NCI-H2227 (cell line): ENCODE results near the gene ATAD5.
"Not testable (repeated sequence)": the region's sequence is repeated elsewhere in the genome, so short reads cannot be mapped to it uniquely, and the experiment has no call there.

ENCODE experiments used
- DNase-seq: peaks from one replicate; lab custom pipeline; 2025; ENCODE audit not compliant: unreplicated experiment; lab: John Stamatoyannopoulos, UW

Gene ATAD5, protein sequence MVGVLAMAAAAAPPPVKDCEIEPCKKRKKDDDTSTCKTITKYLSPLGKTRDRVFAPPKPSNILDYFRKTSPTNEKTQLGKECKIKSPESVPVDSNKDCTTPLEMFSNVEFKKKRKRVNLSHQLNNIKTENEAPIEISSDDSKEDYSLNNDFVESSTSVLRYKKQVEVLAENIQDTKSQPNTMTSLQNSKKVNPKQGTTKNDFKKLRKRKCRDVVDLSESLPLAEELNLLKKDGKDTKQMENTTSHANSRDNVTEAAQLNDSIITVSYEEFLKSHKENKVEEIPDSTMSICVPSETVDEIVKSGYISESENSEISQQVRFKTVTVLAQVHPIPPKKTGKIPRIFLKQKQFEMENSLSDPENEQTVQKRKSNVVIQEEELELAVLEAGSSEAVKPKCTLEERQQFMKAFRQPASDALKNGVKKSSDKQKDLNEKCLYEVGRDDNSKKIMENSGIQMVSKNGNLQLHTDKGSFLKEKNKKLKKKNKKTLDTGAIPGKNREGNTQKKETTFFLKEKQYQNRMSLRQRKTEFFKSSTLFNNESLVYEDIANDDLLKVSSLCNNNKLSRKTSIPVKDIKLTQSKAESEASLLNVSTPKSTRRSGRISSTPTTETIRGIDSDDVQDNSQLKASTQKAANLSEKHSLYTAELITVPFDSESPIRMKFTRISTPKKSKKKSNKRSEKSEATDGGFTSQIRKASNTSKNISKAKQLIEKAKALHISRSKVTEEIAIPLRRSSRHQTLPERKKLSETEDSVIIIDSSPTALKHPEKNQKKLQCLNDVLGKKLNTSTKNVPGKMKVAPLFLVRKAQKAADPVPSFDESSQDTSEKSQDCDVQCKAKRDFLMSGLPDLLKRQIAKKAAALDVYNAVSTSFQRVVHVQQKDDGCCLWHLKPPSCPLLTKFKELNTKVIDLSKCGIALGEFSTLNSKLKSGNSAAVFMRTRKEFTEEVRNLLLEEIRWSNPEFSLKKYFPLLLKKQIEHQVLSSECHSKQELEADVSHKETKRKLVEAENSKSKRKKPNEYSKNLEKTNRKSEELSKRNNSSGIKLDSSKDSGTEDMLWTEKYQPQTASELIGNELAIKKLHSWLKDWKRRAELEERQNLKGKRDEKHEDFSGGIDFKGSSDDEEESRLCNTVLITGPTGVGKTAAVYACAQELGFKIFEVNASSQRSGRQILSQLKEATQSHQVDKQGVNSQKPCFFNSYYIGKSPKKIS (N-terminal part only)

DNA sequence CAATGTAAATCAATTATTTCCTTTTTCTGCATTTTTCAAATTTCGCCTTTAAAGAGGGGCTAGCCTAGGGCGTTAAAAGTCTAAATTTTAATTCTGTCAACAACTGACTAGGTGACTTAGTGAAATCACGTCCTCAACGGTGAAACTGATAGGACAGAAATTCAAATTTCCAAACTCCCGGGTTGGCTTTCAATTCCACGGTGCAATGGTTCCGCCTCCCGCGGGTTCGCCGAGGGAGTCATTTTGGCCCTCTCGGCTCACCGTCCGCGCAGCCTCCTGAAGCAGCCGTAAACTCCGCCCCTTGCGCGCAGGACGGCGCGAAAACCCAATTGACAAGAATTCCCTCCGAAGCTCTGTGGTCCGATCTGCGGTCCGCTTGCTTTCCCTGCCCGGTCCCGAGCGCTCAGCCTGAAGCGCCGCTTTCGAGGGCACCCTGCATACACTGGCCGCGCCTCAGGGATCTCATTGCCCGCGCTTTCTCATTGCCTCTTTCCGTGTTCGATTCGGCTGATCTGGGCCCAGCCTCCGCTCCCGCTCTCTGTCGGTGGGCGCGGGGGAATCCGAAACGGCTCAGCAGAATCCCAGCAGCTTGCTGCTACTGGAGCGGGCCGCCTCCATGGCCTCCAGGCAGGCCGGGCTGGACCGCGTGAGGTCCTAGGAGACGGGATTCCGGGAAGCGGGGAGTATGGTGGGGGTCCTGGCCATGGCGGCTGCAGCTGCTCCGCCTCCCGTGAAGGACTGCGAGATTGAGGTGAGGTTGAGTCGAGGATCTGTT lies at the start of gene ATAD5:
TSS of gene ATAD5 (plus strand) at position 304 of the 775 bp plus-strand sequence. CDS start at position 686, 382 bp downstream.
- DNase-seq, result peak; percentile 93

DNA sequence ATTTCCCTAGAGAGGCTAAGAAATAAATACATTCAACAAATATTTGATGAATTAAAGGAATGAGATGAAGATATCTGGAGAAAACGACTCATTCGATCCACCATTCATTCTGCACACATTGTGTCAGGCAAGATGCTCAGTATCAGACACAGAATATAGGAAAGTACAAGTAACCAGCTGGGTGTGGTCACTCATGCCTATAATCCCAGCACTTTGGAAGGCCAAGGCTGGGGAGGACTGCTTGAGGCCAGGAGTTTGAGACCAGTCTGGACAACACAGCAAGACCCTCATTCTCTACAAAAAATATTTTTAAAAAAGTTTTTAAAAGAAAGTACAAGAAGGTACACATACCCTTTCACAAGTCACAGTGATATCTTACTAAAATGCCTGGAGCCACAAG lies 49.6 kb upstream of the ATAD5 start:
- no peak for DNase-seq

DNA sequence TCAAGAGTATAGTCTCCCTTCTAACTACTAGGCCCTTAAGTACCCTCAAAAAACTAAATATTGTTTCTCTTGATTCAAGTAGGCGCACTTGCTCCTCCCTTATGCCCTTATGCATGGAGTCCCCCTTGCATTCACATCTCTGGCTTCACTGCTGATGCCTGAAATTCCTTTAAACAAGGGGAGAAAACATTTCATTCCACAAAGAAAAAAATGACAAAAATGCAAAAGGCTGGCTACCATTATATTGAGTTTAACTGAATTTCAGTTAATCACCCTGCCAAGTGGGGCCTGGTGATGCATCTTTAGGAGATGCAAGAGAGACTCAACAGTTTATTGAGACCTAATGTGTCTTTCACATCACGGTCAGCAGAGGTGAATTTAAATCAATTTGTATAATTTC lies 42.8 kb upstream of the ATAD5 start:
- no peak for DNase-seq

DNA sequence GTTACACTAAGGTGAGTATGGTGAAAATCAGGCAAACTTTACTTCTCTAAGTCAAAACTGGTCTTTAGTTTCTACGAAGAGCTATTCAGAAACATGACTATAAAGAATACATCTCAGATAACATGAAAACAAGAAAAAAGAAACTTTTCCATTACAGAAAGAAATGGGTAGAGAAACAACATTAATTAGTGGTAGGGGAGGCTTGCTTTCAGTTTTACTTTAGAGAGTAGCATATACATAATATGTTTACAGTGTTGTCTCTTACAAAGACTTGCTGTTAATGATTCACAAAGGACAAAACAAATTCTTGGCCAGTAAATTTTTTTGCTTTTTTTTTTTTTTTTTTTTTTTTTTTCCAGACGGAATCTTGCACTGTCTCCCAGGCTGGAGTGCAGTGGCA lies 41.5 kb upstream of the ATAD5 start:
- DNase-seq, result no peak

DNA sequence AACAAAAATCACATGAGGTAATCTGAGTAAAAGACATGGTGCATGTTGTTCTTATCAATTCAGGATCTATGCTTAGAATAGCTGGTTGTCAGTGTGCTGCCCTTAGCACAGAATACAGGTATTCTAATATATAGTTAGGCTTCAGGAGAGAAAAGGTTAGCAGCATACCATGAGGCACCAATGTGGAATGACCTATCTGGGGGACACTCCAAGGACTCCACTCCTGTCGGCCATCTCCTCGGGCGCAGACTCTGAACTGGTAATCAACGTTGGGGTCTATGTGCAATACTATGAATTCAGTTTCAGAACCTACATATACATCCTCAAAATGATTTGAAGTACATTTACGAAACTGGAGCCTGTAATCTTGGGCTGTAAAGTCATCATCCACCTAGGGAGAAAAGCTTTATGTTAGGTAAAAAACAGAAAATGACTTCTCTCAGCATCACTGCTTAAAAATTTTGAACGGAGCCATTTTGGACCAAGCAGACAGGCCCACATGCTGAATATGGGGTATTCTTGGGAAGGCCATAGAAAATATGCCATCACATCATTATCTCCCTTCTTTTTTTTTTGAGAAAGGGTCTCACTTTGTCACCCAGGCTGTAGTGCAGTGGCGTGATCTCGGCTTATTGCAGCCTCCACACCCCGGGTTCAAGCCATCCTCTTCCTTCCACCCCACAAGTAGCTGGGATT lies 38.3 kb upstream of the ATAD5 start:
- DNase-seq, result no peak

DNA sequence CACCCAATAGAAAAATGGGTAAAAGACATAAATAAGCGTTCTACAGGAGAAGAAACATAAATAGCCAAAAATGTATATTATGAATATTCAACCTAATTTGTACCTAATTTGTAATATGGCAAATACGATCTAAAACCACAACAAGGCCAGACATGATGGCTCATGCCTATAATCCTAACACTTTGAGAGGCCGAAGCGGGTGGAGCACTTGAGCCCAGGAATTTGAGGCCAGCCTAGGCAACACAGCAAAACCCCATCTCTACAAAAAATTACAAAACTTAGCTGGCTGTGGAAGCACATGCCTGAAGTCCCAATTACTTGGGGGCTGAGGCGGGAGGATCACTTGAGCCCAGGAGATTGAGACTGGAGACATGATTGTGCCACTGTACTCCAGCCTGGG lies 37.4 kb upstream of the ATAD5 start:
- DNase-seq, result no peak

DNA sequence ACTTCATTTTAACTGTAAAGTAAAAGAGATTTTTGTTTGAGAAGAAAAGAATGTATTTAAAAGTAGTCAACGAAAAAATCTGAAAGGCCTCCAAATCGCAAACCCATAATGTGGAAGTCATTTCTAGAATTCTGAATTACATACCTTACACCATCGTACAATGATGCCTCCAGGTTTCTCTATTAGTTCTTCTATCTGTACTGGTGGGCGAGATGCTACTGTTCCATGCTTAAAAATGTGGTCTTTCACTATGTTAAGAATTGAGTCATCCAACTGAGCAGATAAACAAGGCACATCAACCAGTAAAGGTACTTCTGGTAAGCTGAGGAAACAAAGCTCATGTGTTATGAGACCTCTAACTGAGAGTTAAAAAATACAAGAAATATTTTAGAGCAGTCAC lies 35.8 kb upstream of the ATAD5 start:
- DNase-seq, result no peak

DNA sequence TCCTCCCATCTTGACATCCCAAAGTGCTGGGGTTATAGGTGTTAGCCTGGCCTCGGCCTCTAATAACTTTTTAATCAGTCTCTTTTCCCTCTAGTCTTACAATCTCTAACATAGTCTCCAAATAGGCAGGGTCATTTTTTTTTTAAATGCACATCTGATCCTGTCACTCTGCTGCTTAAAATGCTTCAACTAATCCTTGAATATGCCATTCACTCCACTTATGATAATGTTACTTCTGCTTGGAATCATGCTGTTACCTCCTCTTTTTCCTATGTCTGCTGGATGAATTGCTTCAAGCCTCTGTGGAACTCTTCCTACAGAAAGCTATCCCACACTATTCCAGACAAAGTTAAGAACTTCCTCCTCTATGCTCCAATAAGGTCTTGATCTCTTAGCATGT lies 30.1 kb upstream of the ATAD5 start:
- DNase-seq, result no peak

DNA sequence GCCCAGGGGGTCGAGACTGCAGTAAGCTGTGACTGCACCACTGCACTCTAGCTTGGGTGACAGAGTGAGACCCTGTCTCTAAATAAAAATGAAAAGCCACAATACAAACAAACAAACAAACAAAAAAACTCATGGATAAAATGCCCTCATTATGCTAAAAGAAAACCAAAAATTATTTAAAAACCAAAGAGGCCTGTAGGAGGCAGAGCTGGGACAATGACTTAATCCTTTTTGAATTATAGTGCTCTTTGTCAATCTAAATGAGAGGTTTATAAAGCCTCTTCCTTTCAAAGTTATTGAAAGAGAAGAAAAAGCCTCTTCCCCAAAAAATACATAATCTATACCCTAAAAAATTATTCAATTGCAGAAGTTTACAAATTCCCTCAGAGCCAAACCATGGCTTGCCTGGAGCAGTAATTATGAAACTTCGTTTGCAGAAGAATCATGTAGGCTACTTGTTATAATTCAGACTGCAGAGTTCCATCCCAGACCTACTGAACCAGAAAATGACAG lies 25.8 kb upstream of the ATAD5 start:
- DNase-seq, result no peak

DNA sequence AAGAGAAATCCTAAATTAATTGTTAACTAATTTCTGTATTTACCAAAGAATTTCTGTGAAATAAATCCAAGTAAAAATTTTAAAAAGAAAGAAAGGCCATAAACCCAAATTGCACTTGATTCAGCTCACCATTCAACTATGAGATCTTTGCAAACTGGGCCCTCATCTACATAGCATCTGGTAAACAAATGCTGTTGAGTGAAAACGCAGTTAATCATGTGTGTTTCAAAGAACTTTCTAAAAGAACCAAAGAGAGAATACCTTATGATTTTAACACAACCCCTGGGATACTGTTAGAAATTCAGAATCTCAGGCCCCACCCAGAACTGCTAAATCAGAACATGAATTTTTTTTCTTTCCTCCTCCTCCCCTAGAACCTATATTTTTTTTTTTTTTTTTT lies 23.9 kb upstream of the ATAD5 start:
- DNase-seq, result no peak

DNA sequence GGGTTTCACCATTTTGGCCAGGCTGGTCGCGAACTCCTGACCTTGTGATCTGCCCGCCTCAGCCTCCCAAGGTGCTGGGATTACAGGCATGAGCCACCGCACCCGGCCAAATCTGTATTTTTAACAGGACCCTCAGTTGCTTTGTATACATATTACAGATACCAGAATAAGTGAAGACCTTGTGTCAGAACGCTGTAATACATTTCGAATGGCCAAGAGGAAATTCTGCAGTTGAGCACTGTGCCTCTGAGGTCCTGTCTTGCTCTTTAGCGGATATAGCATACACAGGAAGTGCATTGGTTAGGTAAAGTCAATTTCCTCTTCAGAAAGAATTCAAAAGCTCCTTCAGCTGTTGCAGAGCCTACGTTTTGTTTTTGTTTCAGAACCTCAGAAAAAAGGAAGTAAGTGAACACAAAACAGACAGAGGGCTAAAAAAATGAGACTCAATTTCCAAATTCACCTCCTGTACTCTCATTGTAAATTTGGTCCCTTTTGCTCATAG lies 22.9 kb upstream of the ATAD5 start:
- no peak for DNase-seq

DNA sequence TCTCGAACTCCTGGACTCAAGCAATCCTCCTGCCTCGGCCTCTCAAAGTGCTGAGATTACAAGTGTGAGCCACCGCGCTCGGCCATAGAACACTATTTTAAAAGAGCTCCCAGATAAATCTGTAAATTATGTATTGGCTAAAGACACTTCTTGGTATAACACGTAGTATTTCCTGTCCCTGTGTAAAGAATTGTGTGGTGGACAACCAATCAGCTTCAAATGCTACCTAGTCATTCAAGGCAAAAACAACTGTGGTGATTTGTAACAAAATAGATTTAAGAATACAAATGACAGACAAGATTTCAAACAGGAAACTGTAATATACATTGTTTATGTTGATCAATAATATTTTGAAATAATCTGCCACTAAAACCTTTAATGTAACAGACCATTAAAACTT lies 21.9 kb upstream of the ATAD5 start:
- DNase-seq, result no peak

DNA sequence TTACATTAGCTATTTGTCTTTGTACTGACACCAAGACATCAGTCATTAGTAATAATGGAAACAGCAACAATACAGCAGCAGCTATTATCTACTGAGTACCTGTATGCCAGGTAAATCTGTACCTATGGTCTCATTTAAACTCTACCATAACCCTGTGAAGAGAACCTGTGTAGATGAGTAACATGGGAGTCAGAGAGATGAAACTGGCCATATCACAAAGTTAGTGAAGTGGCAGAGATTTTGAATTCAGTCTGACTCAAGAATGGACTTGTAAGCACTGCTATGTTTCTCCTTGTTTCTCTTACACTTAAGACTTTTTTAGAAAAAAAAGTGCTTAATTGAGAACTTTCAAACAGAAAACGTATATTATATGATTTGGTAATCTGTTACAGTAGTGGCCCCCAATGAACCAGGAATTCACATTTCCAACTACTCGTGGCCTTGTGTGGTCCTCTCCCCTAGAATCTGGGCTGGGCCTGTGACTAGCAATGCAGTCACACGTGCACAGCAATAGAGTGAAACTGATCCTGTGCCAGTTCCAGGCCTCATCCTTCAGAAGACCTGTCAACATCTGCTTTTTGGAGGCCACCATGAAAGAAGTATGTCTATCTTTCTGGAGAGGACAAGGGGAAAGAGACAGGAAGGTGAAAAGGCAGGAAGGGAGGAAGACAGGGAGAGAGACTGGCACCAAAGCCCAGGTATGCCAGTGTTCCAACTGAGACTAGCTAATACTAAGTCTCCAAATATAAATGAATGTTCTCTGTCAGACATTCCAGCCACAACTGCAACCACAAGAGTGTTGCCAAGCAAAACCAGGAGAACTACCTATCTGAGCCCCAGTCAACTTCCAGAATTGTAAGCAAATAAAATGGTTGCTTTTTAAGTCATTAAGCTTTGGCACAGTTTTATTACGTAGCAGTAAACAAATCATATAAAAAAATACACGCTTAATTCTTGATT lies 19.3 kb upstream of the ATAD5 start:
- DNase-seq, result no peak

DNA sequence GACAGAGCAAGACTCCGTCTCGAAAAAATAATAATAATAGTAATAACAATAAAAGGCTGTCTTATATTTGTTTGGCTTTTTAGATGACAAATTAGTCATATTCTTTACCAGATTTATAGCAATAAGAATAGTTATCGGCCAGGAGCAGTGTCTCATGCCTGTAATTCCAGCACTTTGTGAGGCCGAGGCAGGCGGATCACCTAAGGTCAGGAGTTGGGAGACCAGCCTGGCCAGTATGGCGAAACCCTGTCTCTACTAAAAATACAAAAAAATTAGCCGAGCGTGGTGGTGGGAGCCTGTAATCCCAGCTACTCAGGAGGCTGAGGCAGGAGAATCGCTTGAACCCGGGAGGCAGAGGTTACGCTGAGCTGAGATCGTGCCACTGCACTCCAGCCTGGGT lies 17.5 kb upstream of the ATAD5 start:
- DNase-seq, result not testable (repeated sequence)

DNA sequence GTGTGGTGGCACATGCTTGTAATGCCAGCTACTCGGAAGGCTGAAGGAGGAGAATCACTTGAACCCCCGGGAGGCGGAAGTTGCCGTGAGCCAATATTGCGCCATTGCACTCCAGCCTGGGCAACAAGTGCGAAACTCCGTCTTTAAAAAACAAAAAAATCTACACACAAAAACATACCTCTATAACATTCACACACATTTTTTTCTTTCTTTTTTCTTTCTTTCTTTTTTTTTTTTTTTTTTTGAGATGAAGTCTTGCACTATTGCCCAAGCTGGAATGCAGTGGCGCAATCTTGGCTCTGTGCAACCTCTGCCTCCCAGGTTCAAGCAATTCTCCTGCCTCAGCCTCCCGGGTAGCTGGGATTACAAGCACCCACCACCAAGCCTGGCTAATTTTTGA lies 16.9 kb upstream of the ATAD5 start:
- not testable (repeated sequence) for DNase-seq

DNA sequence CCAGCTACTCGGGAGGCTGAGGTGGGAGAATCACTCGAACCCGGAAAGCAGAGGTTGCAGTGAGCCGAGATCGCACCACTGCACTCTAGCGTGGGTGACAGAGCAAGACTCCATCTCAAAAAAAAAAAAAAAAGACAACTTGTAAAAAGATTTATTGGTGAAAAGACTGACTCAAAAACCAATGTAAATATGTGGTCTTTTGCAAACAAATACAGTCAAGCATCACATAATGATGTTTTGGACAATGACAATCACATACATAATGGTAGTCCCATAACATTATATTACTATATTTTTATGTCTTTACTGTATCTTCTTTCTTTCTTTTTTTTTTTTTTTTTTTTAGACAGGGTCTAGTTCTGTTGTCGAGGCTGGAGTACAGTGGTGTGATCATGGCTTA lies 15.6 kb upstream of the ATAD5 start:
- no peak for DNase-seq

DNA sequence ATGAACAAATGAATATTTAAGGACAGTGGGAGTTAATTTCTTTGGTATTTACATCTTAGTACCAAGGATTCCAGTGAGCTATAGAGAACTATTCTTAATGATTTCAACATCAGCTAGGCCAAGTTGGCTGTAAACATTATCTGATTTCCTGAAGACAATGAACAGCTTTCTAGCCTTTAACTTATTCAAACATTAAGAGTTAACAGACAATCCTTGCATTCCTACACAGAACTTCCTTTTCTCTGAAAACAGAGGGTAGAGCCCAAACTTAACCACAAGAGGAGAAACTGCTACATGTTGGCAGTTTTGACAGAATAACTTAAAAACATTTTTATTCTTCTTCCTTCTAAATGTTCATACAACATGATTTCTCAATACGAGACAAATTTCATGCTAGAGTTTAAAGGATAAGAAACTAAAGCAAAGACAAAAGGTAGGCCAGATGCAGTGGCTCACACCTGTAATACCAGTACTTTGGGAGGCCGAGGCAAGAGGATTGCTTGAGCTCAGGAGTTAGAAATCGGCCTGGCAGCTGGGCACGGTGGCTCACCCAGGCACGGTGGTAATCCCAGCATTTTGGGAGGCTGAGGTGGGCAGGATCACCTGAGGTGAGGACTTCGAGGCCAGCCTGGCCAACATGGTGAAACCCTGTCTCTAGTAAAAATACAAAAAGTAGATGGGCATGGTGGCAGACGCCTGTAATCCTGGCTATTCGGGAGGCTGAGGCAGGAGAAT lies 11.6 kb upstream of the ATAD5 start:
- DNase-seq, result no peak
